Measurements from ENCODE around the gene ACD. TPM values are rescaled to one million over a fixed set of nuclear protein-coding genes. Genes with fewer than 3 reads are reported as not detected.

The ACD gene
- total and polyA plus RNA-seq, 10 donors = 16.9 to 31.7 (median 24.0) TPM

DNA sequence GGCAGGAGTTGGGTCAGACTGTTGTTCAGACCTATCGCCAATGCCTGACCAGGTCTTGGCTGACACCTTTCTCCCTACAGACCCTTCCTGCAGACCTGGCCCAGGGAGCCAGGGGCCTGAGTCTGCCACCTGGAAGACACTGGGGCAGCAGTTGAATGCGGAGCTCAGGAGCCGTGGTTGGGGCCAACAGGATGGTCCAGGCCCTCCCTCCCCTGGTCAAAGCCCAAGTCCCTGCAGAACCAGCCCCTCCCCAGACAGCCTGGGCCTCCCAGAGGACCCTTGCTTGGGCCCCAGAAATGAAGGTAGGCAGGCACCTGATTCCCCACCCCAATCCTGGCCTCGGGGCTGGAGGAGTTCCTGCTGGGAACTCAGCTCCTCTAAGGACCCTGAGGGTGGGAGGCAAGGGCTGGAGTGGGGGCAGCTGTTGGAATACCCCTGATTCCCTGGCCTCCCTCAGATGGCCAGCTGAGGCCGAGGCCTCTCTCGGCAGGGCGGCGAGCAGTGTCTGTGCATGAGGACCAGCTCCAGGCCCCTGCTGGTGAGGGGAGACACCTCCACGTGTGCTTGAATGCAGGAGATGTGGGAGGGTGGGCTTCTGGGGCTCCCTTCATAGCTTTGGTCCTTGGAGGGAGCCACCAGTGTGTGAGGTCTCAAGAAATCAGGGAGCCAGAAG, 3.6 kb downstream of the ACD start:
- intact Hi-C loops (cut with DNase I; ENCODE audit: low total_unique reads) = no loop called here
- peaks cover 0 to 72% (median 37%) of the 10 kb centered on the region in 6 donors for H3K36me3 ChIP-seq

DNA sequence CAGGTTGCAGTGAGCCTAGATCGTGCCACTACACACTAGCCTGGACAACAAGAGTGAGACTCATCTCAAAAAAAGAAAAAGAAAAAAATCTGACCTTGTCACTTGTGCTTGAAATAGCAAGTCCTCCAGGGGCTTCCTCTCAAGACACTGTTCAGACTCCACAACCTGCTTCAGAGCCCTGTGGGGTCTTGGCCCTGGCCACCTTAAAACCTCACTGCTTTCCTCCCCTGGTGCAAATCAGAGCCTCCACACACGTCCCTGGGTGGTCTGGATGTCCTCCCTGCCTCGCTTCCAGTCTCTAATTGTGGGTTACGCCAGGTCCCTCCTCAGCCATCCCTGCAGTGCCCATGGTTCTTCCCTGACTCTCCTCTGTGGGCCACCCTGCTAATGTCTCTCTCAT, 4.7 kb downstream of the ACD start:
- H3K27me3 ChIP-seq (replicated peaks in 1 of 7) = peaks cover 0 to 47% (median 11%) of the 10 kb centered on the region in 7 donors
- intact Hi-C loops (cut with DNase I; ENCODE audit: low total_unique reads) = no loop called here
- peaks cover 0 to 83% (median 43%) of the 10 kb centered on the region in 6 donors for H3K36me3 ChIP-seq
- no peak for DNase-seq
- WGBS, 5 donors = 76 to 88% (median 80%) methylated on average over 4 of the region's 4 CpGs
- H3K4me3 ChIP-seq = no peak overlapping the region
- H3K9me3 ChIP-seq = no peaks in the 10 kb centered on the region
- H3K4me1 ChIP-seq = peaks cover 9 to 37% (median 19%) of the 10 kb centered on the region in 6 donors
- TF ChIP-seq POLR2A (IDR thresholded peaks at IDR 0.05) (no peak), POLR2AphosphoS5 (IDR thresholded peaks at IDR 0.05) (no peak)
- TF ChIP-seq, protein P1, sequence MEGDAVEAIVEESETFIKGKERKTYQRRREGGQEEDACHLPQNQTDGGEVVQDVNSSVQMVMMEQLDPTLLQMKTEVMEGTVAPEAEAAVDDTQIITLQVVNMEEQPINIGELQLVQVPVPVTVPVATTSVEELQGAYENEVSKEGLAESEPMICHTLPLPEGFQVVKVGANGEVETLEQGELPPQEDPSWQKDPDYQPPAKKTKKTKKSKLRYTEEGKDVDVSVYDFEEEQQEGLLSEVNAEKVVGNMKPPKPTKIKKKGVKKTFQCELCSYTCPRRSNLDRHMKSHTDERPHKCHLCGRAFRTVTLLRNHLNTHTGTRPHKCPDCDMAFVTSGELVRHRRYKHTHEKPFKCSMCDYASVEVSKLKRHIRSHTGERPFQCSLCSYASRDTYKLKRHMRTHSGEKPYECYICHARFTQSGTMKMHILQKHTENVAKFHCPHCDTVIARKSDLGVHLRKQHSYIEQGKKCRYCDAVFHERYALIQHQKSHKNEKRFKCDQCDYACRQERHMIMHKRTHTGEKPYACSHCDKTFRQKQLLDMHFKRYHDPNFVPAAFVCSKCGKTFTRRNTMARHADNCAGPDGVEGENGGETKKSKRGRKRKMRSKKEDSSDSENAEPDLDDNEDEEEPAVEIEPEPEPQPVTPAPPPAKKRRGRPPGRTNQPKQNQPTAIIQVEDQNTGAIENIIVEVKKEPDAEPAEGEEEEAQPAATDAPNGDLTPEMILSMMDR (IDR thresholded peaks at IDR 0.05 in 8 of 11, conservative IDR thresholded peaks at IDR 0.05 in 3 of 11) = no peak
- no peak overlapping the region for H3K27ac ChIP-seq

More for the DNA sequence above, 3.6 kb downstream of the ACD start:
- H3K27me3 ChIP-seq (replicated peaks in 1 of 7) = peaks cover 0 to 37% (median 11%) of the 10 kb centered on the region in 7 donors
- no peak for TF ChIP-seq POLR2A (IDR thresholded peaks at IDR 0.05)
- TF ChIP-seq, protein P1 (IDR thresholded peaks at IDR 0.05 in 8 of 11, conservative IDR thresholded peaks at IDR 0.05 in 3 of 11) = no peak
- TF ChIP-seq POLR2AphosphoS5 (IDR thresholded peaks at IDR 0.05) = no peak
- H3K9me3 ChIP-seq = no peaks in the 10 kb centered on the region
- peaks cover 13 to 44% (median 25%) of the 10 kb centered on the region in 6 donors for H3K4me1 ChIP-seq
- no peak for DNase-seq
- 87 to 94% (median 91%) methylated on average over 4 to 9 of the region's 9 CpGs for WGBS, 5 donors
- no peak overlapping the region for H3K4me3 ChIP-seq
- no peak overlapping the region for H3K27ac ChIP-seq

DNA sequence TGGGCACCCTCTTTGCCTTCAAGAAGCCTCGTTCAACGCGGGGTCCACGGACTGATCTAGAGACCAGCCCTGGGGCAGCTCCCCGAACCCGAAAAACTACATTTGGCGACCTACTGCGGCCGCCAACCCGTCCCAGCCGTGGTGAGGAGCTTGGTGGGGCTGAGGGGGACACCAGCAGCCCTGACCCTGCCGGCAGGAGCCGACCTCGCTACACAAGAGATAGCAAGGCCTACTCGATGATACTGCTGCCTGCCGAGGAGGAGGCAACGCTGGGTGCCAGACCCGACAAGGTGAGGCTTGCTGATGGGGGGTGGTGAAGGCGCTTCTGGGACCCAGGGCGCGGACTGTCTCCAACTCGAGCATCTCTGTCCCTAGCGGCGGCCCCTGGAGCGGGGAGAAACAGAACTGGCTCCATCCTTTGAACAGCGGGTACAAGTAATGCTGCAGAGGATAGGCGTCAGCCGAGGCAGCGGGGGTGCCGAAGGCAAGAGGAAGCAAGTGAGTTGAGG, 5.6 kb downstream of the ACD start:
- intact Hi-C loops (cut with DNase I; ENCODE audit: low total_unique reads) = no loop called here
- H3K27me3 ChIP-seq (replicated peaks in 1 of 7) = peaks cover 0 to 56% (median 11%) of the 10 kb centered on the region in 7 donors
- 72 to 90% (median 79%) methylated on average over 25 to 30 of the region's 30 CpGs for WGBS, 5 donors
- no peak overlapping the region for H3K27ac ChIP-seq
- H3K9me3 ChIP-seq = no peaks in the 10 kb centered on the region
- peaks cover 8 to 39% (median 16%) of the 10 kb centered on the region in 6 donors for H3K4me1 ChIP-seq
- TF ChIP-seq POLR2AphosphoS5 (IDR thresholded peaks at IDR 0.05) (peak in 2 of 3 donors; percentile 26 to 61), POLR2A (IDR thresholded peaks at IDR 0.05) (no peak)
- TF ChIP-seq, protein P1 (IDR thresholded peaks at IDR 0.05 in 8 of 11, conservative IDR thresholded peaks at IDR 0.05 in 3 of 11) = no peak
- DNase-seq = no peak
- peaks cover 0 to 92% (median 52%) of the 10 kb centered on the region in 6 donors for H3K36me3 ChIP-seq
- H3K4me3 ChIP-seq = no peak overlapping the region

DNA sequence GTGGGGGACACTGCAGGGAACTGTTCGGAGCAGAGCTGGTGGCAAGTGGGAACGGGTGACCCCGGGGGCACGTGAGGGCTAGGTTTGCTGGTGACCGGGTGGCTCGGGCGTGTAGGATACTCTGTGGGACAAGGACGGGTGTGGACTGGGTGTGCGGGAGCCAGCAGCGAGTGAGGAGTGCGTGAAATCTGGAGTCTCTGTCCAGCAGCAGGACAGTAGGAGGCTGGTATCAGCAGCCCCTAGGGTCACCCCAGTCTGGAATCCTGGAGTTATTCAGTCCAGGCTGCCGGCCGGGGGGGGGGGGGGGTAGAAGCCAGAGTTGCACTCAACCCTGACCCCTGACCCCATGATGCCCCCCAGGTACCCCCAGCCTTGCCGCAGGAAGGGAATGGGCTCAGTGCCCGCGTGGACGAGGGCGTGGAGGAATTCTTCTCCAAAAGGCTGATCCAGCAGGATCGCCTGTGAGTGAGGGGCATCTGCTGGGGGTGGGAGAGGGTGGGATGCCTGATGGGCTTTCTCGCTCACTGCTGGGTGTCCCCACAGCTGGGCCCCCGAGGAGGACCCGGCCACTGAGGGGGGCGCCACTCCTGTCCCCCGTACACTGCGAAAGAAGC, 6.2 kb downstream of the ACD start:
- 61 to 82% (median 78%) methylated on average over 21 to 25 of the region's 25 CpGs for WGBS, 5 donors
- no peak overlapping the region for H3K27ac ChIP-seq
- peaks cover 0 to 96% (median 56%) of the 10 kb centered on the region in 6 donors for H3K36me3 ChIP-seq
- H3K9me3 ChIP-seq = no peaks in the 10 kb centered on the region
- peaks cover 0 to 61% (median 11%) of the 10 kb centered on the region in 7 donors for H3K27me3 ChIP-seq (replicated peaks in 1 of 7)
- peak overlapping the region in 3 of 8 donors; percentile 19 to 46 (median 32) for H3K4me3 ChIP-seq
- DNase-seq = no peak
- intact Hi-C loops (cut with DNase I; ENCODE audit: low total_unique reads) = no loop called here
- TF ChIP-seq, protein P1 (IDR thresholded peaks at IDR 0.05 in 8 of 11, conservative IDR thresholded peaks at IDR 0.05 in 3 of 11) = no peak
- TF ChIP-seq POLR2A (IDR thresholded peaks at IDR 0.05) (no peak), POLR2AphosphoS5 (IDR thresholded peaks at IDR 0.05) (no peak)
- H3K4me1 ChIP-seq = peaks cover 2 to 39% (median 10%) of the 10 kb centered on the region in 6 donors

All from spleen (tissue), 11 donors.